HG02973 (cell line): Measurements from ENCODE around the gene TSGA10IP.

Experiments
- ATAC-seq: cut with Tn5 transposase; IDR thresholded peaks from one replicate; pipeline ENCODE4 v1.9.1; 2021; ENCODE audit warnings: moderate library complexity; ENCODE audit not compliant: unreplicated experiment

Gene TSGA10IP

GRCh38 chr11:65973439-65974110, 28.3 kb downstream of the TSGA10IP start:
- no peak for ATAC-seq

GRCh38 chr11:65975771-65976170, 30.5 kb downstream of the TSGA10IP start:
- ATAC-seq: no peak

- no peak for ATAC-seq
These were observed 31.2 kb downstream of the TSGA10IP start for GRCh38 chr11:65976216-65977176.

- ATAC-seq: no peak
These were observed 32.5 kb downstream of the TSGA10IP start for GRCh38 chr11:65977621-65978390.

- ATAC-seq: no peak
These were observed 33.3 kb downstream of the TSGA10IP start for GRCh38 chr11:65978391-65979238.

GRCh38 chr11:65979261-65979759, 34.0 kb downstream of the TSGA10IP start:
- ATAC-seq: no peak

GRCh38 chr11:65981101-65981740, 35.9 kb downstream of the TSGA10IP start:
- no peak for ATAC-seq

- ATAC-seq: no peak
These were observed 36.9 kb downstream of the TSGA10IP start for GRCh38 chr11:65981972-65982823.

GRCh38 chr11:65982824-65983588, 37.7 kb downstream of the TSGA10IP start:
- ATAC-seq: no peak

- no peak for ATAC-seq
These were observed 38.3 kb downstream of the TSGA10IP start for GRCh38 chr11:65983589-65983987.

- ATAC-seq: no peak
These were observed 42.1 kb downstream of the TSGA10IP start for GRCh38 chr11:65987336-65987735.

- ATAC-seq: peak; percentile 95
These were observed 43.7 kb downstream of the TSGA10IP start for GRCh38 chr11:65988791-65989592.

- ATAC-seq: no peak
These were observed 46.8 kb downstream of the TSGA10IP start for GRCh38 chr11:65992056-65992455.

GRCh38 chr11:65997286-65997685, 52.0 kb downstream of the TSGA10IP start:
- ATAC-seq: no peak

GRCh38 chr11:66001942-66002647, 56.8 kb downstream of the TSGA10IP start, which contains the start of the genes BANF1 and EIF1AD:
BANF1 (plus strand) TSS chr11:66002503; CDS start chr11:66003251, 748 bp downstream.
EIF1AD (minus strand) TSS chr11:66002157; CDS start chr11:66000389, 1,768 bp downstream.
- peak; percentile 65 for ATAC-seq

- peak; percentile 34 for ATAC-seq
These were observed 57.5 kb downstream of the TSGA10IP start for GRCh38 chr11:66002648-66003225.
